ENCODE results near the gene PCTP.
A peak's percentile ranks its signal among the peaks of the same experiment; 100 is the strongest.

PCTP gene

DNA sequence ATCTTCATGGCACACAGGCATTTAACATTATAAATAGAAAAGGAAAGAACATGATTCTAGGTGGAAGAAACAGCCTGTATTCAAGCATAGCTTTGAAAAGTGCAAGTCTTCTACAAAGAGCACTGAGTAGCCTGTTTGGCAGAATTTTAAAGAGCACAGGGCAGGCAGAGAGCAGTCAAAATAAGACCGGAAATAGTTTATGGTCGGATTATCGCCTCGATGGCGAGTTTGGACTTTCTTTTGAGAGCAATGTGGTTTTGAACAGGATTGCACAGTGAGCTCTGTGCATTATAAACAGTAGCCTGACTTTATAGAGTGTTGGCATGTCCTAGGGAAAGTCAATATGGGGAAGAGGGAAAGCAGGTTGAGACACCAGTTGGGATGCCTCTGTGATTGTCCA lies 22.0 kb upstream of the PCTP start:
- TF ChIP-seq, protein P1, sequence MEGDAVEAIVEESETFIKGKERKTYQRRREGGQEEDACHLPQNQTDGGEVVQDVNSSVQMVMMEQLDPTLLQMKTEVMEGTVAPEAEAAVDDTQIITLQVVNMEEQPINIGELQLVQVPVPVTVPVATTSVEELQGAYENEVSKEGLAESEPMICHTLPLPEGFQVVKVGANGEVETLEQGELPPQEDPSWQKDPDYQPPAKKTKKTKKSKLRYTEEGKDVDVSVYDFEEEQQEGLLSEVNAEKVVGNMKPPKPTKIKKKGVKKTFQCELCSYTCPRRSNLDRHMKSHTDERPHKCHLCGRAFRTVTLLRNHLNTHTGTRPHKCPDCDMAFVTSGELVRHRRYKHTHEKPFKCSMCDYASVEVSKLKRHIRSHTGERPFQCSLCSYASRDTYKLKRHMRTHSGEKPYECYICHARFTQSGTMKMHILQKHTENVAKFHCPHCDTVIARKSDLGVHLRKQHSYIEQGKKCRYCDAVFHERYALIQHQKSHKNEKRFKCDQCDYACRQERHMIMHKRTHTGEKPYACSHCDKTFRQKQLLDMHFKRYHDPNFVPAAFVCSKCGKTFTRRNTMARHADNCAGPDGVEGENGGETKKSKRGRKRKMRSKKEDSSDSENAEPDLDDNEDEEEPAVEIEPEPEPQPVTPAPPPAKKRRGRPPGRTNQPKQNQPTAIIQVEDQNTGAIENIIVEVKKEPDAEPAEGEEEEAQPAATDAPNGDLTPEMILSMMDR (conservative IDR thresholded peaks at IDR 0.05) = no peak
- peak overlapping the region; percentile 31 for H3K27ac ChIP-seq

DNA sequence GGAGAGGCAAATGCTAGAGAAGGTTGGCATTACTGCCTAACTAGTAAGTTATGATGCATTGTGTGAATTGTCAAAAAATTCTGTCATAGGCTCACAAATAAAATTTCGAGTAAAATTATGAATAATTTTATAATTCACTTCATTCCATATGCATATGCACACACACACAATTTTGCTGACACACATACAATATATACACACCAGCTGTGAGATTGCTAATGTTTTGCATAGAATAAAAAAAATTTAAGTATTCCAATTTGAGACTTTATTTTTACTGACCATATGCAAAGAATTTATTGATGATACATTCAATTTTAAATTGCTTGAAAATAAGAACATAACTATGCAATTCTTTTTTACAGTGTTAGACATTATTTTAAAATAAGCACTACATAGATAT lies 21.4 kb upstream of the PCTP start:
- peak overlapping the region; percentile 31; the same call in 1 of the 2 replicates for H3K27ac ChIP-seq
- TF ChIP-seq, protein P1 (conservative IDR thresholded peaks at IDR 0.05) = no peak

DNA sequence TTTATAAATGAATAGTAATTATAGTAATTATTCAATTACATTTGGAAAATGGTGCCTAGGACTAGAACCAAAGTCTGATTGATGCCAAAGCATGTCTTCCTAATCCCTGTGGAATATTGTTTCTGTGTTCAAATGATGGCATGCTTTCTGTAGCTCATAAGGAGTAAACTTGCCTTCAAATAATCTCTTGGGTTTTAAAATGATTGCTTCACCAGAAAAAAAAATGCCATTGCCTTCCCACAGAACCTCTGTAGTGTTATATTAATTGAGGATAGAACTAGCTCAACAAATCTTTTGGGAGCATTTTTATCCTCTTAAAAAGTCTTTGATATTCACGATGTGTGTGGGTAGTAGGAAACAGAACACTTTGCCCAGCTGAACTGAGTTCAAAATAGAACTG lies 20.5 kb upstream of the PCTP start:
- TF ChIP-seq, protein P1 (conservative IDR thresholded peaks at IDR 0.05) = no peak
- peak overlapping the region; percentile 4; the same call in 1 of the 2 replicates for H3K27ac ChIP-seq

DNA sequence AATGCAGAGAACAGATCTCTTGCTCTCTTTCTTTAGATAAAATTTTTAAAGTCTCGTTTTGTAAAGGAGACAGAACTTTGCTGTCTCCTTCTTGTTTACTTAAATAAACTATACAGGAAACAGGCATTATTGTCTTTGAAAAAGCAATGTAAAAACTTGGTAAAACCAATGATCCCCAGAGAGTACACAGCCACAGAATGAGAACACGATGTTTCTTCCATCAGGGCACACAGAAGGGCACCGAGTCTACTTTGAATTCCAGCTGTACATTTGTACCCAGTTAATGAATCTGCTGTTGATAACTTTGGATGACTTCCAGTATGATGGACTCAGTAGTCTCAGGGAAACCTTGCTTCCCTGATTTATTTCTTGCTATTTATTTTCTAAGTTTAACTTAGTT lies 20.0 kb upstream of the PCTP start:
- peak overlapping the region; percentile 4 for H3K27ac ChIP-seq
- TF ChIP-seq, protein P1 (conservative IDR thresholded peaks at IDR 0.05) = no peak

DNA sequence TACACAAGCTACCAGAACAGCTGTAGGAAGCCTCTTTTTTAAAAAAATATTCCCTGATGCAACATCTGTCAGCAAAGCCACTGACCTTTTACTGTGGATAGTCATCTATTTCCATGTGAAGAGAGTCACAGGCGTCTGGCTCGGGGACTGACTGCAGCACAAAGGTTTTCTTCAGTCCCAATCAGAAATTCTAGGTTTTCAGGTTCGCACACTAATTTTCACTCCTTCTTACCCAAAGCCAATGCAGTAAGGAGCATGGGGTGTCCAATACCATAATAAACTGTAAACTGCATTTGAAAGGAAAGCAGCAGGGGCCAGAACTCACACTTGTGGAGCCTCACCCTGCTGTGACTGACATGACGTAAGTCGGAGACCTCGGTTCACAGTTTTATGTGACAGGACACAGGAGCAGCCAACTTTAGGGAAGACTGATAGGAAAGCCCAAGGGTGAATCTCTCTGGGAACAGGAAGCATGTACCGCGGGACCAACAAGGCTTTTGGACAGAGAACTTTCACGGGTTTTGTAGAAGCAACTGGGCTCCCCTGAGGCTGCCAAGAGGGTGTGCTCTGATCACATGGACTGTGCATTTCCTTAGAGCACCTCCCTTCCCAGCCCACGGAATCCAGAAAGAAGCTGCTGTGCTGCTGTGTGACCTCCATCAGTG lies 19.1 kb upstream of the PCTP start:
- TF ChIP-seq, protein P1 (conservative IDR thresholded peaks at IDR 0.05) = no peak
- H3K27ac ChIP-seq = peak overlapping the region; percentile 4; the same call in 1 of the 2 replicates

DNA sequence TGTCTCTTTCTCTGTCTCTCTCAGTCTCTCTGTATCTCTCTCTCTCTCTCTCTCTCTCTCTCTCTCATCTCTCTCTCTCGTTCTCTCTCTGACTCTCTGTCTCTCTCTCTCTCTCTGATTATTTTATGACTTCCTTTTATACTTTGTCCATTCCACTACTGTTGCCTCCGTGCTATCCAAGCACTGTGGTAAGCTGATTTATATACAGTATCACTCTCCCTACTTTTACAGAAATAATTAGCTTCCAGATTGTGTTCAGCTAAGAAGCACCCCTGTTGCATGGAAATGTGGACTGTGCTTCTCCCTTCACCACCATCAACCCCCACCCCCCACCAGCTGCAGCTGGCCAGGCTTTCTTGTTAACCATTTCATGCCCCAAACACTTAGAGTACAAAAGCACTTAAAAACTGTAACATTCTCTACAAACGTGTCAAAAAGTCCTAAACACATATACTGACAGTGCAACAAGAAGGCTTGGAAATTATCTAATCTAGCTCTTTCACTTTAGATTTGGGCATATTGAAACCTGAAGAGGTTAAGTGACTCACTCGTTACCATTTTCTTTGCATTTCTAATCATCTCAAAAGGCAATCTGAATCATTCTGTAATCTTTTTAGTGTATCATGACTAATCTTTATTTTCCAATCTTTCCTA lies 16.6 kb upstream of the PCTP start:
- no peak overlapping the region for H3K27ac ChIP-seq
- TF ChIP-seq, protein P1 (conservative IDR thresholded peaks at IDR 0.05) = no peak

DNA sequence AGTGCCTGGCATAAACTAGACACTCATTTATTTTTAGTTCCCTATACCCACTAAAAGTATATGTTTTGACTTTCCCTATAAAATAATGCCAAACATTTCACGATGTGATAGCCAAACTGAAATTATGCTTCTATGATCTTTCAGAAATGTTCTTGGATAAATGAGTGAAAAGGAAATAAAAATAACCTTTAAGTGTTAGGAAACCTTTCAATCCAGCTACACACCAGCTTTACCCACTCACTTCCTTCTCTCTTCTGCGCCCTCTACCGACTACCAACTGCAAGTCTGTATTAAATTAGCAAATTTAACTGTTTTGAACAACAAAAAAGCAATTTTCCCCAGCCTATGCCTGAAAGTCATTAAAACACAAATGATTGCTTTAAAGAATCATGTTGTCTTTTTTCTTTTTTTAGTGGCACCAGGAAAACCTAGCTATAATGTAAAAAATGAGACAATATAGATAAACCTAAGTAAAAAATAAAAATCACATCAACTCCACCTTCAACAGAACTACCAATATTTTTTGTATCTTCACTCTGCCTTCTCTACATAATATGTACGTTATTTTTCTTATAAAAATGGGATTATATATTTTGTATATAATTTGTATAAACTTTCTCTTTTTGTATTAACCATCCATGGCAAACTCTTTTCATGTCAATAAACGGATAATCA lies 15.0 kb upstream of the PCTP start:
- TF ChIP-seq, protein P1 (conservative IDR thresholded peaks at IDR 0.05) = peak; percentile 63
- H3K27ac ChIP-seq = no peak overlapping the region

Measured in VCaP (cell line).